NCI-H1417 treated with DMSO at 0.1 percent for 48 hours (cell line): ENCODE measurements around the gene AGMO.
"Not testable (repeated sequence)": the region's sequence is repeated elsewhere in the genome, so short reads cannot be mapped to it uniquely, and the experiment has no call there.

ENCODE experiments used
- DNase-seq: peaks from one replicate; lab custom pipeline; 2025; lab: John Stamatoyannopoulos, UW

AGMO gene

GRCh38 chr7:15314922-15315321 is 246.9 kb downstream of the AGMO start:
- DNase-seq, result no peak

GRCh38 chr7:15313361-15313760 is 248.5 kb downstream of the AGMO start:
- no peak for DNase-seq

GRCh38 chr7:15309872-15310271 is 251.9 kb downstream of the AGMO start:
- DNase-seq, result no peak

- no peak for DNase-seq
Measured at GRCh38 chr7:15308821-15309220, 253.0 kb downstream of the AGMO start.

- no peak for DNase-seq
Measured at GRCh38 chr7:15306296-15306695, 255.5 kb downstream of the AGMO start.

- peak; percentile 8 for DNase-seq
Measured at GRCh38 chr7:15305002-15305600, 256.7 kb downstream of the AGMO start.

GRCh38 chr7:15303357-15303756 is 258.5 kb downstream of the AGMO start:
- no peak for DNase-seq

GRCh38 chr7:15300986-15301385 is 260.8 kb downstream of the AGMO start:
- not testable (repeated sequence) for DNase-seq

GRCh38 chr7:15292138-15292537 is 269.7 kb downstream of the AGMO start:
- no peak for DNase-seq

GRCh38 chr7:15291699-15292098 is 270.1 kb downstream of the AGMO start:
- no peak for DNase-seq

GRCh38 chr7:15288741-15289140 is 273.1 kb downstream of the AGMO start:
- DNase-seq, result no peak

- no peak for DNase-seq
Measured at GRCh38 chr7:15284396-15284795, 277.4 kb downstream of the AGMO start.

GRCh38 chr7:15280078-15280733 is 281.6 kb downstream of the AGMO start:
- DNase-seq, result no peak

- DNase-seq, result no peak
Measured at GRCh38 chr7:15279640-15280039, 282.2 kb downstream of the AGMO start.

- no peak for DNase-seq
Measured at GRCh38 chr7:15257689-15258088, 304.1 kb downstream of the AGMO start.

- no peak for DNase-seq
Measured at GRCh38 chr7:15252181-15252580, 309.6 kb downstream of the AGMO start.

- DNase-seq, result no peak
Measured at GRCh38 chr7:15248514-15248913, 313.3 kb downstream of the AGMO start.

- no peak for DNase-seq
Measured at GRCh38 chr7:15245831-15246230, 316.0 kb downstream of the AGMO start.

- DNase-seq, result no peak
Measured at GRCh38 chr7:15239801-15240200, 322.0 kb downstream of the AGMO start.

GRCh38 chr7:15236952-15237351 is 324.9 kb downstream of the AGMO start:
- DNase-seq, result no peak

- DNase-seq, result no peak
Measured at GRCh38 chr7:15234431-15234830, 327.4 kb downstream of the AGMO start.

- DNase-seq, result no peak
Measured at GRCh38 chr7:15228831-15229230, 333.0 kb downstream of the AGMO start.

GRCh38 chr7:15225981-15226380 is 335.8 kb downstream of the AGMO start:
- DNase-seq, result no peak

- DNase-seq, result no peak
Measured at GRCh38 chr7:15219758-15220157, 342.1 kb downstream of the AGMO start.
